ENCODE measurements around the gene GHR. TPM values are rescaled to one million over a fixed set of nuclear protein-coding genes. Genes with fewer than 3 reads are reported as not detected.

Gene GHR
- total RNA-seq, 1 donor from 2014 or later = not detected

DNA sequence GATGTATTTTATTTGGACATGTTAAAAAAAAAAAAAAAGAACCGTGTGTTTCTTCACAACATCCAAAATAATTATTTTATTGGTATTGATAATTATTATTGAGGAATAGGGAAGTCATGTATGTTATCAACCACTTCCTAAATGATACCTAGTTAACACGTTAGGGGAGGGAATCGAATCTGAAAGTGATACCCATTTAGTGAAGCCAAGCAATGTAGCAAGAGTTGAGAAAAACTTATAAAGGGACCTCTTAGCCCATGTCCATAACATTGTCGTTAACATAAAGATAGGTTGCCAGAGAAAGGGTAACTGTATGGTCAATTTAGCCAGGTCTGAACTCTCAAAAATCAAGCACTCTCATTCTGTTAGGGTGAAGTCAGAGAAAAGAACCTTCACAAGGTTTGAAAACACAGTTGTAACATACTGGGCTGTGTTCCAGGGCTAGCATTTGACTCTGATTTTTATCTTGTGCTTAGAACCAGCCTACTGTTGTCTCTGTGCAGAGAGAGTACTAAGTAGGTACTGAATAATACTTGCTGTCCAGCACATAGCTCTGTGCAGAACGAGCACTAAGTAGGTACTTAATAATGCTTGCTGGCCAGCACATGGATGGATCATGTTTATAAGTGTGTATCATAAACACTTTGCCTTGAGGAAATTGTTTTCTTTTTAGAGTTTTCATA, 60.4 kb downstream of the GHR start:
- no peaks in the 10 kb centered on the region for H3K9me3 Mint-ChIP-seq
- no peaks in the 10 kb centered on the region for H3K27me3 Mint-ChIP-seq (ENCODE audit: insufficient read depth)
- intact Hi-C loops (cut with micrococcal nuclease) = no loop called here
- no peak for DNase-seq (ENCODE audit: low spot score)
- H3K4me3 Mint-ChIP-seq = no peak overlapping the region
- no peak overlapping the region for H3K27ac Mint-ChIP-seq
- H3K36me3 Mint-ChIP-seq (ENCODE audit: low read depth) = no peaks in the 10 kb centered on the region
- H3K4me1 Mint-ChIP-seq (ENCODE audit: low read depth) = no peaks in the 10 kb centered on the region

GRCh38 chr5:42487077-42487476, 63.8 kb downstream of the GHR start:
- no peaks in the 10 kb centered on the region for H3K9me3 Mint-ChIP-seq

GRCh38 chr5:42487821-42488220, 64.6 kb downstream of the GHR start:
- H3K27me3 Mint-ChIP-seq (ENCODE audit: insufficient read depth) = peaks cover 1% of the 10 kb centered on the region
- no peaks in the 10 kb centered on the region for H3K4me1 Mint-ChIP-seq (ENCODE audit: low read depth)
- intact Hi-C loops (cut with micrococcal nuclease) = no loop called here
- no peaks in the 10 kb centered on the region for H3K9me3 Mint-ChIP-seq
- H3K36me3 Mint-ChIP-seq (ENCODE audit: low read depth) = no peaks in the 10 kb centered on the region
- DNase-seq (ENCODE audit: low spot score) = no peak
- H3K27ac Mint-ChIP-seq = no peak overlapping the region
- H3K4me3 Mint-ChIP-seq = no peak overlapping the region

More at GRCh38 chr5:42487077-42487476, 63.8 kb downstream of the GHR start:
- no peaks in the 10 kb centered on the region for H3K4me1 Mint-ChIP-seq (ENCODE audit: low read depth)
- intact Hi-C loops (cut with micrococcal nuclease) = no loop called here
- H3K27ac Mint-ChIP-seq = no peak overlapping the region
- H3K36me3 Mint-ChIP-seq (ENCODE audit: low read depth) = no peaks in the 10 kb centered on the region
- DNase-seq (ENCODE audit: low spot score) = no peak
- H3K4me3 Mint-ChIP-seq = no peak overlapping the region
- H3K27me3 Mint-ChIP-seq (ENCODE audit: insufficient read depth) = peaks cover 1% of the 10 kb centered on the region

- H3K4me3 Mint-ChIP-seq = no peak overlapping the region
- no peaks in the 10 kb centered on the region for H3K4me1 Mint-ChIP-seq (ENCODE audit: low read depth)
- no peaks in the 10 kb centered on the region for H3K36me3 Mint-ChIP-seq (ENCODE audit: low read depth)
- H3K27me3 Mint-ChIP-seq (ENCODE audit: insufficient read depth) = peaks cover 1% of the 10 kb centered on the region
- no peaks in the 10 kb centered on the region for H3K9me3 Mint-ChIP-seq
- no peak for DNase-seq (ENCODE audit: low spot score)
- H3K27ac Mint-ChIP-seq = no peak overlapping the region
- intact Hi-C loops (cut with micrococcal nuclease) = no loop called here
These were observed 67.6 kb downstream of the GHR start for GRCh38 chr5:42490831-42491230.

DNA sequence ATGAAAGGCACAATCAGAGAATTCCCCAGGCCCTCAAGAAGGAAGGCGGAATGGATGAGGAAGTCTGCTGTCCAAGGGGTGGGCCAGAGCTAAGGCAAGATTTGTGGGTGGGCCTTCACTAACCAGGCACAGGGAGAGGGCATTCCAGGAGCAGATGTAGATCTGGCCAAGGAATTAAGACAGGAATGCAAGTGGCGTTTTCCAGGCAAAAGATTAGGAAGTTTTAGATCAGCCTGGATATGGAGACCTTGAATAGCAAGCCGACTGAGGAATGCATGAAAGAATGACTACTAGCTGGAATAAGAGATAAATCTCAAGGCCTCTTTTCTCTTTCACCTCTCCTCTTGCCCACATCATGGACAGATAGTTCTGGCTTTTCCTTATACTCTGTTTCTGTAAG, 68.5 kb downstream of the GHR start:
- Mint-ChIP-seq H3K27ac (no peak overlapping the region), H3K4me3 (no peak overlapping the region), H3K36me3 (ENCODE audit: low read depth) (no peaks in the 10 kb centered on the region), H3K27me3 (ENCODE audit: insufficient read depth) (peaks cover 1% of the 10 kb centered on the region), H3K4me1 (ENCODE audit: low read depth) (no peaks in the 10 kb centered on the region), H3K9me3 (no peaks in the 10 kb centered on the region)
- intact Hi-C loops (cut with micrococcal nuclease) = no loop called here
- DNase-seq (ENCODE audit: low spot score) = no peak

GRCh38 chr5:42492974-42493373, 69.7 kb downstream of the GHR start:
- intact Hi-C loops (cut with micrococcal nuclease) = no loop called here
- no peaks in the 10 kb centered on the region for H3K4me1 Mint-ChIP-seq (ENCODE audit: low read depth)
- no peaks in the 10 kb centered on the region for H3K36me3 Mint-ChIP-seq (ENCODE audit: low read depth)
- H3K27me3 Mint-ChIP-seq (ENCODE audit: insufficient read depth) = peaks cover 1% of the 10 kb centered on the region
- H3K4me3 Mint-ChIP-seq = no peak overlapping the region
- no peak for DNase-seq (ENCODE audit: low spot score)
- no peaks in the 10 kb centered on the region for H3K9me3 Mint-ChIP-seq
- no peak overlapping the region for H3K27ac Mint-ChIP-seq

DNA sequence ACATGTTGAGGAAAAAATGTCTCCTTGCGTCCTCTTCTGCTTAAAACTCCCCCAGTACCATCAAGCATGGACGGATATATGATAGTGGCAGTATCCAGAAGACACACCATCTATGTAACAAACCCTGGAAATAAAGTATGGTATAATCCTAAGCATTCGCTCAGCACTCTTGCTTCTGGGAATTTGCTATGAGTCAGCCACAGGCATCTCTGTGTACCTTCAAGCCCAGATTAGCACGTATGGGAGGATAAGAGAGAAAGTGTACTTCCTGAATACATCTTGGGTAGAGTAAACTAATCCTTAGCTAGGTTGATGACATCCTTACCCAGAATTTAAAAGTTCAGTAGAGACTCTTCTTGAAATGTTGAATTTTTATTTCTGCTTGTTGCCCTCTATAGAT, 71.2 kb downstream of the GHR start:
- H3K27ac Mint-ChIP-seq = no peak overlapping the region
- intact Hi-C loops (cut with micrococcal nuclease) = no loop called here
- H3K9me3 Mint-ChIP-seq = no peaks in the 10 kb centered on the region
- DNase-seq (ENCODE audit: low spot score) = no peak
- no peak overlapping the region for H3K4me3 Mint-ChIP-seq
- H3K27me3 Mint-ChIP-seq (ENCODE audit: insufficient read depth) = peaks cover 1% of the 10 kb centered on the region
- no peaks in the 10 kb centered on the region for H3K4me1 Mint-ChIP-seq (ENCODE audit: low read depth)
- H3K36me3 Mint-ChIP-seq (ENCODE audit: low read depth) = no peaks in the 10 kb centered on the region

GRCh38 chr5:42495914-42496313, 72.7 kb downstream of the GHR start:
- Mint-ChIP-seq H3K4me1 (ENCODE audit: low read depth) (no peaks in the 10 kb centered on the region), H3K9me3 (no peaks in the 10 kb centered on the region), H3K27me3 (ENCODE audit: insufficient read depth) (peaks cover 1% of the 10 kb centered on the region), H3K27ac (no peak overlapping the region), H3K4me3 (no peak overlapping the region), H3K36me3 (ENCODE audit: low read depth) (no peaks in the 10 kb centered on the region)
- no peak for DNase-seq (ENCODE audit: low spot score)
- intact Hi-C loops (cut with micrococcal nuclease) = no loop called here

DNA sequence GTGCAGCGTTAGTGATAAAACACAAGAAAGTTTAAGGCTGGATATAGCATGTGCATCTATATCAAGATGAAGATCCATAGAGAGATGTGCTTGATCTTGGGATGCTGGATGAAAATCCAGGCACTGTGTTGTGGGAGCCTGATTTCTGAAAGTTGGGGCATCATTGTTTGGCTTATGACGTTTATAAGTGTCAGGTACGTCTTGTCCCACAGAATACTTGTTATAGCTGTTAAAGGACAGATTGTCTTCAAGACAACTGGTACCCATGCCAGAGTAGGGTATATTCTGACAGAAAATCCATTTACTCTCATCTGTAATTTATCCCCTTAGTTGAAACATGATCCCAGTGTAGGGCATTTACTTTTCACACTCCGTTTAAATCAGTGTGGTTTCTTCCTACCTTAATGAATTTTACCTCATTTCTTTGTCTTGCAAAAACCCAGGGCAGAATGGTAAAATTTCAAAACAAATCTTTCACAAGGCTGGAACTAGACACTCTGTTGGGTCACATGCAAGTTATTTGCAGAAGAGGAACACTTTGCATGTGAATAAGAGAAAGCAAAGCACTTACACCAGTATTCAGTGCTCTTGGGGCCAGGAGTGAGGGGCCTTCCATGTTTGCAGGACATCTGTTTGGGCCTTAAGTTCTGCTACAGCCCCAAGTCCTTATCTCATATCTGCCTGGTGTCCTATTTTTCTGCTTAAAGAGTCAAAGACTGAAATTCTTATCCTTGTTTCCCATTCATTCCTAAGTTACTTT, 73.3 kb downstream of the GHR start:
- no peaks in the 10 kb centered on the region for H3K36me3 Mint-ChIP-seq (ENCODE audit: low read depth)
- H3K4me3 Mint-ChIP-seq = no peak overlapping the region
- H3K9me3 Mint-ChIP-seq = no peaks in the 10 kb centered on the region

DNA sequence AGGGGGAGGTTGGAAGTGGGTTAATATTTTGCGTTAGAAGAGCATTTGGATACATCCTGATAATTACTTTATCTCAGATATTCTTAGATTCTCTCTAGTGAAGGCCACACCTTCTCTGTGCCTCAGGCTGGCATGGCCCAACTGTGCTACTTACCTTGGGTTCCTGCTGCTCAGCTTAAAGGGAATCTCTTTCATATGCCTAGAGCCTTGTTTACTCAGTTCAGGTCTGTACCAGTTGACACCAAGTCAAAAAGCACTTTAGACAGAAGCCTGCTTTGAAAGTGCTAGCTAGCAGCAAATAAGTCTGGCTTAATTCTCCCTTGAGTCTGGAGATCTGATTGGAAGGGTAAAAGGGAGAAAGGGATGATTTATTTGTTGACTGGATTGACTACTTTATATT, 74.8 kb downstream of the GHR start:
- no peaks in the 10 kb centered on the region for H3K27me3 Mint-ChIP-seq (ENCODE audit: insufficient read depth)

More for the DNA sequence above, 73.3 kb downstream of the GHR start:
- Mint-ChIP-seq H3K27ac (no peak overlapping the region), H3K27me3 (ENCODE audit: insufficient read depth) (peaks cover 1% of the 10 kb centered on the region), H3K4me1 (ENCODE audit: low read depth) (no peaks in the 10 kb centered on the region)
- no peak for DNase-seq (ENCODE audit: low spot score)
- intact Hi-C loops (cut with micrococcal nuclease) = no loop called here

GRCh38 chr5:42499016-42499415, 75.8 kb downstream of the GHR start:
- no peak overlapping the region for H3K4me3 Mint-ChIP-seq
- no peaks in the 10 kb centered on the region for H3K9me3 Mint-ChIP-seq
- no peak for DNase-seq (ENCODE audit: low spot score)
- no peaks in the 10 kb centered on the region for H3K36me3 Mint-ChIP-seq (ENCODE audit: low read depth)
- no peaks in the 10 kb centered on the region for H3K27me3 Mint-ChIP-seq (ENCODE audit: insufficient read depth)
- intact Hi-C loops (cut with micrococcal nuclease) = no loop called here
- H3K27ac Mint-ChIP-seq = no peak overlapping the region
- no peaks in the 10 kb centered on the region for H3K4me1 Mint-ChIP-seq (ENCODE audit: low read depth)

More for the DNA sequence above, 74.8 kb downstream of the GHR start:
- Mint-ChIP-seq H3K36me3 (ENCODE audit: low read depth) (no peaks in the 10 kb centered on the region), H3K9me3 (no peaks in the 10 kb centered on the region), H3K4me3 (no peak overlapping the region), H3K27ac (no peak overlapping the region), H3K4me1 (ENCODE audit: low read depth) (no peaks in the 10 kb centered on the region)
- DNase-seq (ENCODE audit: low spot score) = no peak
- intact Hi-C loops (cut with micrococcal nuclease) = no loop called here

- H3K27ac Mint-ChIP-seq = no peak overlapping the region
- DNase-seq (ENCODE audit: low spot score) = no peak
- intact Hi-C loops (cut with micrococcal nuclease) = no loop called here
- H3K4me1 Mint-ChIP-seq (ENCODE audit: low read depth) = no peaks in the 10 kb centered on the region
- H3K27me3 Mint-ChIP-seq (ENCODE audit: insufficient read depth) = no peaks in the 10 kb centered on the region
- no peak overlapping the region for H3K4me3 Mint-ChIP-seq
- H3K36me3 Mint-ChIP-seq (ENCODE audit: low read depth) = no peaks in the 10 kb centered on the region
- no peaks in the 10 kb centered on the region for H3K9me3 Mint-ChIP-seq
These were observed 76.9 kb downstream of the GHR start for GRCh38 chr5:42500003-42500599.
